ENCODE data around the gene STUB1.
"Not testable (repeated sequence)": the region's sequence is repeated elsewhere in the genome, so short reads cannot be mapped to it uniquely, and the experiment has no call there.

The STUB1 gene

GRCh38 chr16:710500-711075, 30.4 kb downstream of the STUB1 start:
- no peak for TF ChIP-seq CTCF (IDR thresholded peaks at IDR 0.05; ENCODE audit: low read depth, low read length, missing control alignments)
- no peak for DNase-seq (ENCODE audit: extremely low read depth, low read depth)
- H3K4me3 ChIP-seq (replicated peaks; ENCODE audit: low read depth, low read length): no peak overlapping the region

- no peak overlapping the region for H3K4me3 ChIP-seq (replicated peaks; ENCODE audit: low read depth, low read length)
- no peak for TF ChIP-seq CTCF (IDR thresholded peaks at IDR 0.05; ENCODE audit: low read depth, low read length, missing control alignments)
- no peak for DNase-seq (ENCODE audit: extremely low read depth, low read depth)
Measured at GRCh38 chr16:711084-711483, 30.9 kb downstream of the STUB1 start.

GRCh38 chr16:711548-712320, 31.5 kb downstream of the STUB1 start:
- peak; percentile 91 for TF ChIP-seq CTCF (IDR thresholded peaks at IDR 0.05; ENCODE audit: low read depth, low read length, missing control alignments)
- no peak overlapping the region for H3K4me3 ChIP-seq (replicated peaks; ENCODE audit: low read depth, low read length)
- no peak for DNase-seq (ENCODE audit: extremely low read depth, low read depth)

- DNase-seq (ENCODE audit: extremely low read depth, low read depth); H3K4me3 ChIP-seq (replicated peaks; ENCODE audit: low read depth, low read length): not testable (repeated sequence)
- TF ChIP-seq CTCF (IDR thresholded peaks at IDR 0.05; ENCODE audit: low read depth, low read length, missing control alignments): peak; percentile 56
Measured at GRCh38 chr16:712740-713250, 32.6 kb downstream of the STUB1 start.

GRCh38 chr16:714079-714478, 33.9 kb downstream of the STUB1 start:
- H3K4me3 ChIP-seq (replicated peaks; ENCODE audit: low read depth, low read length): no peak overlapping the region
- TF ChIP-seq CTCF (IDR thresholded peaks at IDR 0.05; ENCODE audit: low read depth, low read length, missing control alignments): no peak
- DNase-seq (ENCODE audit: extremely low read depth, low read depth): no peak

- no peak for TF ChIP-seq CTCF (IDR thresholded peaks at IDR 0.05; ENCODE audit: low read depth, low read length, missing control alignments)
- H3K4me3 ChIP-seq (replicated peaks; ENCODE audit: low read depth, low read length): peak within 1 kb of the TSS; percentile 56
- DNase-seq (ENCODE audit: extremely low read depth, low read depth): no peak
Measured at GRCh38 chr16:714558-715476, 34.6 kb downstream of the STUB1 start, which contains the start of gene METRN. Gene METRN (plus strand): TSS chr16:715118. CDS start chr16:715290, 172 bp downstream.

Measured in HFF-Myc (cell line).